SJCRH30 (cell line): ENCODE data around the gene SHMT2. TPM values are rescaled to one million over a fixed set of nuclear protein-coding genes. Genes with fewer than 3 reads are reported as not detected.

Experiments
- DNase-seq, 2 experiments: peaks; one replicate each; pipeline ENCODE4 v3.0.0-alpha.2; 2015 to 2020
- H3K27ac ChIP-seq: fragments of 250-450 bp; sonication (Bioruptor Pico); 2 replicates; pipeline ENCODE4 v1.5.1; 2020; ENCODE audit warnings: mild to moderate bottlenecking, moderate library complexity
- H3K27me3 ChIP-seq: fragments of 250-450 bp; sonication (Bioruptor Pico); 2 replicates; pipeline ENCODE4 v1.5.1; 2020; ENCODE audit warnings: mild to moderate bottlenecking, moderate library complexity
- H3K36me3 ChIP-seq: fragments of 250-450 bp; sonication (Bioruptor Pico); 2 replicates; pipeline ENCODE4 v1.5.1; 2020; ENCODE audit warnings: mild to moderate bottlenecking, moderate library complexity
- H3K4me1 ChIP-seq: fragments of 250-450 bp; sonication (Bioruptor Pico); 2 replicates; pipeline ENCODE4 v1.5.1; 2020; ENCODE audit warnings: mild to moderate bottlenecking, moderate library complexity
- H3K4me3 ChIP-seq: fragments of 250-450 bp; sonication (Bioruptor Pico); 2 replicates; pipeline ENCODE4 v1.5.1; 2020; ENCODE audit warnings: mild to moderate bottlenecking, moderate library complexity
- H3K9me3 ChIP-seq: fragments of 250-450 bp; sonication (Bioruptor Pico); replicated peaks from 2 replicates; pipeline ENCODE4 v1.5.1; 2020; ENCODE audit warnings: mild to moderate bottlenecking, moderate library complexity
- total RNA-seq: library from RNA; depleted of rRNA; stranded (reverse); fragments of >200 nt; shearing (Covaris generic); gene quantifications from 2 replicates; pipeline ENCODE4 v1.2.3, GENCODE V29; 2014

Gene SHMT2
- total RNA-seq, 1 experiment from 2014 or later, result 1,712 TPM

GRCh38 chr12:57224278-57224972 is 5.1 kb upstream of the SHMT2 start:
- H3K4me1 ChIP-seq, result peaks cover 14% of the 10 kb centered on the region
- no peak overlapping the region for H3K4me3 ChIP-seq
- no peak overlapping the region for H3K27ac ChIP-seq
- H3K36me3 ChIP-seq, result no peaks in the 10 kb centered on the region
- no peaks in the 10 kb centered on the region for H3K9me3 ChIP-seq
- DNase-seq, result peak in 1 of 2 experiments; percentile 56
- H3K27me3 ChIP-seq, result peaks cover 3% of the 10 kb centered on the region; the same call in 1 of the 2 replicates

- Histone ChIP-seq H3K4me3 (no peak overlapping the region), H3K9me3 (no peaks in the 10 kb centered on the region), H3K36me3 (no peaks in the 10 kb centered on the region), H3K27me3 (no peaks in the 10 kb centered on the region), H3K4me1 (peaks cover 14% of the 10 kb centered on the region), H3K27ac (no peak overlapping the region)
- peak in 1 of 2 experiments; percentile 78 for DNase-seq
Observed at GRCh38 chr12:57224973-57225679, 4.4 kb upstream of the SHMT2 start.

GRCh38 chr12:57225680-57226210 is 3.8 kb upstream of the SHMT2 start:
- peak in 1 of 2 experiments; percentile 59 for DNase-seq
- peaks cover 1% of the 10 kb centered on the region for H3K36me3 ChIP-seq
- H3K27me3 ChIP-seq, result no peaks in the 10 kb centered on the region
- no peaks in the 10 kb centered on the region for H3K9me3 ChIP-seq
- peaks cover 16% of the 10 kb centered on the region for H3K4me1 ChIP-seq
- no peak overlapping the region for H3K4me3 ChIP-seq
- no peak overlapping the region for H3K27ac ChIP-seq

GRCh38 chr12:57226588-57227314 is 2.8 kb upstream of the SHMT2 start:
- H3K4me3 ChIP-seq, result peak overlapping the region; percentile 31
- peaks cover 11% of the 10 kb centered on the region for H3K36me3 ChIP-seq
- H3K27ac ChIP-seq, result no peak overlapping the region
- no peaks in the 10 kb centered on the region for H3K9me3 ChIP-seq
- peaks cover 22% of the 10 kb centered on the region for H3K4me1 ChIP-seq
- no peaks in the 10 kb centered on the region for H3K27me3 ChIP-seq
- peak; percentile 80 to 82 for DNase-seq

- Histone ChIP-seq H3K27me3 (no peaks in the 10 kb centered on the region), H3K36me3 (peaks cover 19% of the 10 kb centered on the region), H3K27ac (no peak overlapping the region), H3K9me3 (no peaks in the 10 kb centered on the region), H3K4me3 (peak overlapping the region; percentile 31), H3K4me1 (peaks cover 22% of the 10 kb centered on the region)
- peak in 1 of 2 experiments; percentile 70 for DNase-seq
Observed at GRCh38 chr12:57227315-57228115, 2.0 kb upstream of the SHMT2 start.

GRCh38 chr12:57229046-57229633 is 371 bp upstream of the SHMT2 start:
- H3K4me1 ChIP-seq, result peaks cover 22% of the 10 kb centered on the region
- H3K9me3 ChIP-seq, result no peaks in the 10 kb centered on the region
- peak in 1 of 2 experiments; percentile 81 for DNase-seq
- peaks cover 35% of the 10 kb centered on the region for H3K36me3 ChIP-seq
- peak overlapping the region; percentile 85 for H3K27ac ChIP-seq
- peak overlapping the region; percentile 73 for H3K4me3 ChIP-seq
- no peaks in the 10 kb centered on the region for H3K27me3 ChIP-seq

GRCh38 chr12:57230381-57231155 is 1.1 kb downstream of the SHMT2 start:
- H3K36me3 ChIP-seq, result peaks cover 47% of the 10 kb centered on the region
- peaks cover 22% of the 10 kb centered on the region for H3K4me1 ChIP-seq
- DNase-seq, result peak in 1 of 2 experiments; percentile 74
- H3K27ac ChIP-seq, result peak overlapping the region; percentile 85
- H3K27me3 ChIP-seq, result no peaks in the 10 kb centered on the region
- no peaks in the 10 kb centered on the region for H3K9me3 ChIP-seq
- H3K4me3 ChIP-seq, result peak overlapping the region; percentile 73

- Histone ChIP-seq H3K4me1 (peaks cover 22% of the 10 kb centered on the region), H3K4me3 (peak overlapping the region; percentile 73), H3K9me3 (no peaks in the 10 kb centered on the region), H3K27ac (no peak overlapping the region), H3K36me3 (peaks cover 53% of the 10 kb centered on the region), H3K27me3 (no peaks in the 10 kb centered on the region)
- no peak for DNase-seq
Observed at GRCh38 chr12:57231276-57232021, 1.9 kb downstream of the SHMT2 start.

- peaks cover 19% of the 10 kb centered on the region for H3K4me1 ChIP-seq
- no peak overlapping the region for H3K27ac ChIP-seq
- no peak overlapping the region for H3K4me3 ChIP-seq
- no peak for DNase-seq
- H3K36me3 ChIP-seq, result peaks cover 53% of the 10 kb centered on the region
- no peaks in the 10 kb centered on the region for H3K27me3 ChIP-seq
- no peaks in the 10 kb centered on the region for H3K9me3 ChIP-seq
Observed at GRCh38 chr12:57232156-57232756, 2.7 kb downstream of the SHMT2 start.

- H3K4me3 ChIP-seq, result no peak overlapping the region
- H3K4me1 ChIP-seq, result peaks cover 15% of the 10 kb centered on the region
- no peak overlapping the region for H3K27ac ChIP-seq
- peaks cover 53% of the 10 kb centered on the region for H3K36me3 ChIP-seq
- H3K9me3 ChIP-seq, result no peaks in the 10 kb centered on the region
- no peaks in the 10 kb centered on the region for H3K27me3 ChIP-seq
- DNase-seq, result no peak
Observed at GRCh38 chr12:57233357-57234232, 4.1 kb downstream of the SHMT2 start.

GRCh38 chr12:57234233-57234570 is 4.7 kb downstream of the SHMT2 start:
- H3K4me3 ChIP-seq, result no peak overlapping the region
- no peaks in the 10 kb centered on the region for H3K9me3 ChIP-seq
- H3K27ac ChIP-seq, result no peak overlapping the region
- peaks cover 53% of the 10 kb centered on the region for H3K36me3 ChIP-seq
- no peak for DNase-seq
- H3K27me3 ChIP-seq, result no peaks in the 10 kb centered on the region
- H3K4me1 ChIP-seq, result peaks cover 9% of the 10 kb centered on the region

GRCh38 chr12:57234571-57235016 is 5.1 kb downstream of the SHMT2 start:
- no peaks in the 10 kb centered on the region for H3K27me3 ChIP-seq
- DNase-seq, result no peak
- H3K9me3 ChIP-seq, result no peaks in the 10 kb centered on the region
- no peak overlapping the region for H3K27ac ChIP-seq
- H3K4me3 ChIP-seq, result no peak overlapping the region
- peaks cover 9% of the 10 kb centered on the region for H3K4me1 ChIP-seq
- H3K36me3 ChIP-seq, result peaks cover 53% of the 10 kb centered on the region
